ENCODE results near the gene S1PR2.
"Not testable (repeated sequence)": the region's sequence is repeated elsewhere in the genome, so short reads cannot be mapped to it uniquely, and the experiment has no call there.

S1PR2 gene

DNA sequence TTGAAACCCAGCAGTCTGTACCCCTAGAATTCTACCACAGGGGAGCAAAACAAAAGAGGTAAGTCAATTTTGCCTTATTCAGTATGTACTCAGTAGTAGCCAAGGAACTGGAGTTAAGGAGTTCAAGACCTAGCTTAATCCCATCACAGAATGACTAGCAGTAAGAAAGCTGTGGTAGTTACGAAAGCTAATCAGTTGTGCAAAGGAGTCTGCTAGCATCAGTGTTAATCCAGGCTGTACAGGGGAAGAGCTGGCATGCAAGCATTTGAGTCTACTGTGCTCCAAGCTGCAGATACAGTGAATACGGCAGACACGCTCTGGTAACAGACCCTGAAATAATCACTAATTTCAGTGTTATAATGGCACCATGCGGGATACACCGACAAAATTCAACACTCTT is 41.1 kb downstream of the S1PR2 start:
- DNase-seq (ENCODE audit: low spot score), result no peak

DNA sequence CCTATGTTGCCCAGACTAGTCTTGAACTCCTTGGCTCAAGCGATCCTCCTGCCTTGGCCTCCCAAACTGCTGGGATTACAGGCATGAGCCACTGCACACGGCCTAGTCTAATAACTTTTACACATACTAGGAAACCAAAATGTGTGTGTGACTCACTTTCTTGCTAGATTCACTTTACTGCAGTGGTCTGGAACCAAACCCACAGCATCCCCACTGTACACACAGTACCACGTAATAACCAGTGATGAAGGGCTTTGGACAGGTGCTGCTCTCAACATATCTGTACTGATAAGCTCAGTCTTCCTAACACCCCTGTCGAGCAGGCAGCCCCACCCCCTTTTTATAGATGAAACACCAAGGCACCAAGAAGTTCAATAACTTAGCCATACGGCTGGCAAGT is 41.5 kb downstream of the S1PR2 start:
- no peak for DNase-seq (ENCODE audit: low spot score)

DNA sequence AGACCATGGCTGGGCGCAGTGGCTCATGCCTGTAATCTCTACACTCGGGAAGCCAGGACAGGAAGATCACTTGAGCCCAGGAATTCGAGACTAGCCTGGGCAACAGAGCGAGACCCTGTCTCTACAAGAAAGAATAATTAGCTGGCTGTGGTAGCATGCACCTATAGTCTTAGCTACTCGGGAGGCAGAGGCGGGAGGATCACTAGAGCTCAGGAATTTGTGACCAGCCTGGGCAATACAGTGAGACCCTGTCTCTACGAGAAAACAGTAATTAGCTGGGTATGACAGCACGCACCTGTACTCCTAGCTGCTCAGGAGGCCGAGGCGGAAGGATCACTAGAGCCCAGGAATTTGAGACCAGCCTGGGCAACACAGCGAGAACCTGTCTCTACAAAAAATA is 43.8 kb downstream of the S1PR2 start:
- DNase-seq (ENCODE audit: low spot score), result no peak

DNA sequence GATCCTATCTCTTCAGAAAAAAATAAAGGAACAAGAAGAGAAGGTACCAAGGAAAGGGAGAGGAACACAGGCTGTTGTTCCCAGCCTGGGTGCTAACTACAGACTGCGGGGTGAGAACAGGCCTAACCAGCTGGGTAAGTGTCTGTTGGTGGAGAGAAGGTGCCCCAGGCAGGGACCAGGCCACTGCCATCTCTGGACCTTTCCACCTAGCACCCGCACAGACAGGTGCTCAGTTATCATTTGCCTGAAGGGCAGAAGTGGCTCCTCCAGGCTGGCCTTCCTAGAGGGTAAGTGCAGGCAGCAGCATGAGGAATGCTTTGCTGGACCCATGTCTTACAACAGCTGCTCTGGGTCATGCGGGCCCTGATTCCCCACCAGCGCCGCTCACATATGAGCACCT is 46.5 kb downstream of the S1PR2 start:
- no peak for DNase-seq (ENCODE audit: low spot score)

DNA sequence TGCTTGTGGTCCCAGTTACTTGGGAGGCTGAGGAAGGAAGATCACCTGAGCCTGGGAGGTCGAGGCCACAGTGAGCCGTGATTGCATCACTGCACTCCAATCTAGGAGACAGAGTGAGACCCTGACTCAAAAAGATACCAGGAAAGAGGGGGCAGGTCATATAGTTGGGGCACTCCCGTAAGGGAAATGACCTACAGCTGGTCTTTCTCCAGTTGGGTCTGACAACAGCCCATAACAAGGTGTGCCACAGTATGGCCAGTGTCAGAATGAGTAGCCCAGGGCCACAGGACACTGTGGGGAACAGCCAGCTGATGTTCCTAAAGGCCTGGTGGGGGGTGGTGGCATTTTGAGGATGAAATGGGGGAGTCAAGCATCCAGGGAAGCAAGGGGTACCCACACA is 47.2 kb downstream of the S1PR2 start:
- DNase-seq (ENCODE audit: low spot score), result no peak

DNA sequence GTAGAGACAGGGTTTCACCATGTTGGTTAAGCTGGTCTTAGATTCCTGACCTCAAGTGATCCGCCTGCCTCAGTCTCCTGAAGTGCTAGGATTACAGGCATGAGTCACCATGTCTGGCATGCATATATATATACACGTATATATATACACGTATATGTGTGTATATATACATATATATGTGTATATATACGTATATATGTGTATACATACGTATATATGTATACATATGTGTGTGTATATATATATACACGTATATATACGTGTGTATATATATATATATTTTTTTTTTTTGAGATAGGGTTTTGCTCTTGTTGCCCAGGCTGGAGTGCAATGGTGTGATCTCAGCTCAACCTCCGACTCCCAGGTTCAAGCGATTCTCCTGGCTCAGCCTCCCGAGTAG is 48.3 kb downstream of the S1PR2 start:
- DNase-seq (ENCODE audit: low spot score), result no peak

DNA sequence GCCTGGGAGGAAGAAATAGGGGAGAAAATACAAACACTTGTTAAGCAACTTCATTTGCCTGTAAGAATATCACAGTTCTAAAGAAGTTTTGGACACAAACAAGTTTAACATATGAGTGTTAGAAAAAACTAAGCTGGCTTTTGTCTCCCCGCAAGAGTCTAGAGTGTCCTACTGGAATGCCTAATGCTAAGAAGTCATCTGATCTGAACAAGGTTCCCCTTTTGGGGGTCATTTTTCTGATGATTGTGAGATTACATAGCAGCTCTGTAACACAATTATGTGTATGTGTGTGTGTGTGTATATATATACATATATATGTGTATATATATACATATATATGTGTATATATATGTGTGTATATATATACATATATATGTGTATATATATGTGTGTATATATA is 49.1 kb downstream of the S1PR2 start:
- DNase-seq (ENCODE audit: low spot score), result no peak

DNA sequence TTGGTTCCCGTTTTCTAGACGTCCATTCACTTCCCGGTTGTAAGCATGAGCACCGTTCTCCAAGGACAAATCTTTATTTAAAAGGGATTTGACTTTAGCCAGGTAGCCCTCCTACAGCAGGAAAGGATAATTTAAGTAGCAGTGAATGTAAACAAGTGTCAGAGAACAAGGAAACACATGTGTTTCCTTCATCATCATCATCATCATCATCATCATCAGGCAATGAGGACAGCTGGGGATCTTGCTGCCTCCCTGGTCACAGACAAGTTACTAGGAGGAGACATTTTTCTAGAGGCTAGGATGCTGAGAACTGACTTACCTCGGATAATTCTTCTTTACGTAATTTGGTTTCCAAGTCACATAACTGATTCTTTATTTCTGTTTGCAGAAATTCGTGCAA is 50.7 kb downstream of the S1PR2 start:
- DNase-seq (ENCODE audit: low spot score), result no peak

DNA sequence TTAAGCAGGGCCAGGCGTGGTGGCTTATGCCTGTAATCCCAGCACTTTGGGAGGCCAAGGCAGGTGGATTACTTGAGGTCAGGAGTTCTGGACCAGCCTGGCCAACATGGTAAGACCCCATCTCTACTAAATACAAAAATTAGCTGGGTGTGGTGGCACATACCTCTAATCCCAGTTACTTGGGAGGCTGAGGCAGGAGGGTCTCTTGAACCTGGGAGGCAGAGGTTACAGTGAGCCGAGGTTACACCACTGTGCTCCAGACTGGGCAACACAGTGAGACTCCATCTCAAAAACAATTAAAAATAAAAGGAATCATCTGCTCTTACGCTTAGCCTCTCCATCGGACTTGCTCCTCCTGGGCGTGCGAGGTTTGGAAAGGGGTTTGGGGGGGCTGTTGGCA is 51.1 kb downstream of the S1PR2 start:
- DNase-seq (ENCODE audit: low spot score), result not testable (repeated sequence)

DNA sequence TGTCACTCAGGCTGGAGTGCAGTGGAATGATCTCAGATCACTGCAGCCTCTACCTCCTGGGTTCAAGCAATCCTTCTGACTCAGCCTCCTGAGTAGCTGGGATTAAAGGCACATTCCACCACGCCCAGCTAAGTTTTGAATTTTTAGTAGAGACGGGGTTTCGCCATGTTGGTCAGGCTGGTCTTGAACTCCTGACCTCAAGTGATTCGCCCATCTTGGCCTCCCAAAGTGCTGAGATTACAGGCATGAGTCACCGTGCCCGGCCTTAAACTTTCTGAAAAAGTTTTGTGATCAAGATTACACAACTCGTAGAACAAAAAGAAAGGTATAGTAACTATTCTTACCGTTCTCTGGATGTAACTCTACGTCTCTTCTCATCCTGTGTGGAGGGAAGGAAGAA is 57.6 kb downstream of the S1PR2 start:
- no peak for DNase-seq (ENCODE audit: low spot score)
